GM12878 (cell line): ENCODE data around the gene SEMA3G. TPM values are rescaled to one million over a fixed set of nuclear protein-coding genes. Genes with fewer than 3 reads are reported as not detected.

ENCODE experiments used
- ATAC-seq: fragments of 200-7000 bp; cut with Tn5 transposase; 3 replicates; pipeline ENCODE4 v1.9.1; 2020; ENCODE audit warnings: mild to moderate bottlenecking, moderate library complexity
- BruUV-seq: library from RNA; stranded (reverse); fragments of 400-500 nt; replicated peaks from 2 replicates; lab custom pipeline; 2021; lab: Mats Ljungman, UMichigan
- CTCF ChIA-PET: fragments of 300-600 bp; sonication (Branson Sonifier 250); formaldehyde crosslinking; extraction: SDS; loops from one replicate; lab custom pipeline; 2021; ENCODE audit warnings: inconsistent platforms; lab: Yijun Ruan, JAX
- POLR2A ChIA-PET: fragments of 350-600 bp; formaldehyde crosslinking; extraction: SDS; loops from one replicate; lab custom pipeline; 2021; ENCODE audit warnings: inconsistent platforms; lab: Charles Lee
- RAD21 ChIA-PET: fragments of 300-600 bp; sonication (Branson Sonifier 250); formaldehyde crosslinking; loops from one replicate; lab custom pipeline; 2023; ENCODE audit warnings: antibody characterized with exemption; ENCODE audit not compliant: unreplicated experiment; lab: Charles Lee
- SMC1A ChIA-PET: fragments of 300-600 bp; sonication (Branson Sonifier 250); formaldehyde crosslinking; loops from one replicate; lab custom pipeline; 2023; ENCODE audit not compliant: unreplicated experiment, uncharacterized antibody; lab: Charles Lee
- DNase-seq: peaks from one replicate; pipeline ENCODE4 v3.0.0-alpha.2; 2011; ENCODE audit warnings: low read depth, low spot score
- FAIRE-seq: peaks from 3 replicates; lab custom pipeline; 2011; peaks lifted over from hg19 to GRCh38; lab: Jason Lieb, UNC
- H2AFZ ChIP-seq: 2 replicates; pipeline ENCODE4 v1.6.0; 2011; ENCODE audit warnings: low read depth, low read length, control low read depth; ENCODE audit not compliant: control insufficient read depth
- H3K27ac ChIP-seq: 2 replicates; pipeline ENCODE4 v1.5.1; 2011; ENCODE audit warnings: control low read depth; ENCODE audit not compliant: control insufficient read depth, insufficient read depth
- H3K27me3 ChIP-seq, 2 experiments: replicated peaks in 1 of 2; 2 replicates each; pipeline versions ENCODE4 v1.6.0 to v1.6.1; 2011; ENCODE audit warnings: low read length in 1 of 2; ENCODE audit not compliant: control insufficient read depth in 2 of 2, insufficient read depth in 2 of 2
- H3K36me3 ChIP-seq, 2 experiments: 2 replicates each; pipeline ENCODE4 v1.5.1; 2011; ENCODE audit warnings: low read length in 1 of 2; ENCODE audit not compliant: control insufficient read depth in 2 of 2, insufficient read depth in 2 of 2
- H3K4me1 ChIP-seq: 2 replicates; pipeline ENCODE4 v1.6.1; 2011; ENCODE audit warnings: mild to moderate bottlenecking, low read length, moderate library complexity, mixed read lengths; ENCODE audit not compliant: control insufficient read depth, insufficient read depth
- H3K4me2 ChIP-seq: 2 replicates; pipeline ENCODE4 v1.6.0; 2011; ENCODE audit warnings: control low read depth; ENCODE audit not compliant: control insufficient read depth, insufficient read depth
- H3K4me3 ChIP-seq: fragments of 200-600 bp; sonication (generic); 2 replicates; pipeline ENCODE4 v1.5.1; 2016
- H3K79me2 ChIP-seq: 2 replicates; pipeline ENCODE4 v1.6.0; 2011; ENCODE audit warnings: low read length; ENCODE audit not compliant: control insufficient read depth, insufficient read depth
- H3K9ac ChIP-seq: 2 replicates; pipeline ENCODE4 v1.8.0; 2011; ENCODE audit warnings: low read length, control low read depth, mixed read lengths; ENCODE audit not compliant: control insufficient read depth, insufficient read depth
- H3K9me3 ChIP-seq: replicated peaks from 3 replicates; pipeline ENCODE4 v1.5.1; 2011; ENCODE audit warnings: mild to moderate bottlenecking, low read length; ENCODE audit not compliant: control insufficient read depth, insufficient read depth
- H4K20me1 ChIP-seq: 2 replicates; pipeline ENCODE4 v1.6.0; 2011; ENCODE audit not compliant: control insufficient read depth, insufficient read depth
- BCLAF1 ChIP-seq: fragments of 450-650 bp; IDR thresholded peaks from 2 replicates; pipeline ENCODE4 v1.6.1; 2017; ENCODE audit warnings: antibody characterized with exemption, mild to moderate bottlenecking, moderate library complexity
- BHLHE40 ChIP-seq, 2 experiments: fragments of 450-650 bp in 1 of 2; IDR thresholded peaks; 2 replicates each; pipeline ENCODE4 v1.6.1; 2011 to 2017; ENCODE audit warnings: low read depth in 2 of 2, borderline replicate concordance in 1 of 2, improper control_type of control experiment in 1 of 2, low read length in 1 of 2, mild to moderate bottlenecking in 1 of 2
- EGR1 ChIP-seq, 2 experiments: IDR thresholded peaks; 1 replicate in 1 of 2; 2 replicates in 1 of 2; pipeline ENCODE4 v1.6.1; 2011 to 2012; ENCODE audit warnings: low read depth in 2 of 2, low read length in 2 of 2, borderline replicate concordance in 1 of 2, mild to moderate bottlenecking in 1 of 2, moderate library complexity in 1 of 2
- EP300 ChIP-seq, 2 experiments: fragments of 150-350 bp in 1 of 2; IDR thresholded peaks; 2 replicates each; pipeline ENCODE4 v1.6.1; 2011 to 2012; ENCODE audit warnings: low read depth in 2 of 2, low read length in 2 of 2, borderline replicate concordance in 1 of 2, improper control_type of control experiment in 1 of 2, inconsistent platforms in 1 of 2; ENCODE audit not compliant: control insufficient read depth in 1 of 2
- KAT2A ChIP-seq: conservative IDR thresholded peaks from 2 replicates; pipeline ENCODE4 v1.6.1; 2011; ENCODE audit warnings: low read depth, low read length; ENCODE audit not compliant: control insufficient read depth
- NBN ChIP-seq: fragments of 450-650 bp; IDR thresholded peaks from 2 replicates; pipeline ENCODE4 v1.6.1; 2016
- PAX5 ChIP-seq: IDR thresholded peaks from 2 replicates; pipeline ENCODE4 v1.6.1; 2011; ENCODE audit warnings: low read depth, low read length, borderline replicate concordance
- SIX5 ChIP-seq: IDR thresholded peaks from 2 replicates; pipeline ENCODE4 v1.6.1; 2011; ENCODE audit warnings: mild to moderate bottlenecking, low read depth, low read length, moderate library complexity; ENCODE audit not compliant: severe bottlenecking
- ZNF622 ChIP-seq: fragments of 450-650 bp; IDR thresholded peaks from 2 replicates; pipeline ENCODE4 v1.6.1; 2017; ENCODE audit warnings: mild to moderate bottlenecking, inconsistent platforms
- WGBS: methylation state at CpG from one replicate; pipeline ENCODE4 v1.1.6; 2016; ENCODE audit warnings: low lambda C conversion rate; ENCODE audit not compliant: insufficient replicate concordance, insufficient coverage; ENCODE audit errors: missing lambda C conversion rate; 5-methylcytosine and 5-hydroxymethylcytosine counted together
- in situ Hi-C: fragments of 300-500 bp; cut with MboI; formaldehyde crosslinking; loops from 9 replicates; pipeline ENCODE4 v1.14.3; 2018; ENCODE audit warnings: mixed read lengths
- intact Hi-C: fragments of 100-400 bp; cut with micrococcal nuclease; formaldehyde crosslinking; loops from one replicate; pipeline ENCODE4 v1.14.2; 2022; ENCODE audit not compliant: unreplicated experiment
- polyA plus RNA-seq, 11 experiments: library from polyadenylated mRNA; depleted of rRNA in 4 of 11; unstranded in 6 of 11; stranded (reverse) in 5 of 11; fragments of >200 nt; fragmentation: Nextera tagmentation in 4 of 11; fragmentation: Illumina TruSeq in 1 of 11; extraction: Ambion mirVana in 4 of 11; extraction: Trizol in 1 of 11; gene quantifications; 1 replicate in 1 of 11; 2 replicates in 10 of 11; pipeline versions ENCODE4 v1.2.1 to v1.2.3, GENCODE V29; 2011 to 2016; ENCODE audit warnings: inconsistent platforms in 2 of 11, missing spikeins in 2 of 11, low read depth in 1 of 11
- total RNA-seq, 4 experiments: library from RNA; depleted of rRNA in 3 of 4; stranded (reverse); fragments of >200 nt in 3 of 4; fragmentation: Illumina TruSeq in 1 of 4; extraction: Trizol in 1 of 4; gene quantifications; 2 replicates each; pipeline versions ENCODE4 v1.2.1 to v1.2.3, GENCODE V29; 2013 to 2021
- TF ChIP-seq, protein P1 (sequence below): fragments of 450-650 bp; IDR thresholded peaks from 2 replicates; pipeline ENCODE4 v1.6.1; 2016; ENCODE audit warnings: mild to moderate bottlenecking

The SEMA3G gene
- total and polyA plus RNA-seq, 10 of the 15 experiments (the other 5 are each of a cell fraction or from before 2014, with no cell fraction given): 0.03 to 0.04 TPM; not detected in 8

DNA sequence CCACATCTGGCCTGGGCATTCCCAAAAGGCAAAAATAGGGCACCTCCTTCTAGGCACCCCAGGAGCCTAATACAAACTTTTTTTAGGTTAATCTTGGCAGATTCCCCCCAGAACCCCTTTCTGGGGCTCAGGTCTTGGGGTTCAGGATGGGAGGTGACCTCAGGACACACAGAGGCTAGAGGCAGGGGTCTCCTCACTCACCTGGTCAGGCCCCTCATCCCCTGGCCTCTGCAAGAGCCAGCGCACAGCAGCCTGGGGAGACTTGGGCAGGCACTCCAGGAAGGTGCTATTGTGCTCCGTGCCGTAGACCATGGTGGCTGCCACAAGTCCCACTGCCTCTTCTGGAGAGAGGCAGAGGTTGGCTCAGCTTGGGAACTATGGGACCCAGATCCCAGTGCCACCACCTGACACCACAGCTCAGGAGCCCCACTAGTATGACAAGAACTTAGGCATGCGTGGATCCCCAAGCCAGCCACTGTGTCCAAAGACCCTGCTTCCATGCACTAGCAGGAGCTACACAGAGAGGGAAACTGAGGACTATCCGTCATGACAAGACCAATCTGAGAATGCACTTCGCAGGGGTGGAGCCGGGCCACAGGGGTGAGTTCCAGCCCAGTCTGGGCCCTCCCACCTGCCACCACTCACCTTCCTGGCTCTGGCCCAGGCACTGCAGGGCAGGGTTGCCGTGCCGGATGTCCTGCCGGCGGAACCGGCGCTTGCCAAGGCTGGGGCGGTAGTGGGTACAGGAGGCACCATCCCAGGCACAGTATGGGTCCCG, 7.4 kb downstream of the SEMA3G start:
- intact Hi-C loops: no loop called here
- no peak for TF ChIP-seq PAX5
- TF ChIP-seq NBN: no peak
- TF ChIP-seq, protein P1, sequence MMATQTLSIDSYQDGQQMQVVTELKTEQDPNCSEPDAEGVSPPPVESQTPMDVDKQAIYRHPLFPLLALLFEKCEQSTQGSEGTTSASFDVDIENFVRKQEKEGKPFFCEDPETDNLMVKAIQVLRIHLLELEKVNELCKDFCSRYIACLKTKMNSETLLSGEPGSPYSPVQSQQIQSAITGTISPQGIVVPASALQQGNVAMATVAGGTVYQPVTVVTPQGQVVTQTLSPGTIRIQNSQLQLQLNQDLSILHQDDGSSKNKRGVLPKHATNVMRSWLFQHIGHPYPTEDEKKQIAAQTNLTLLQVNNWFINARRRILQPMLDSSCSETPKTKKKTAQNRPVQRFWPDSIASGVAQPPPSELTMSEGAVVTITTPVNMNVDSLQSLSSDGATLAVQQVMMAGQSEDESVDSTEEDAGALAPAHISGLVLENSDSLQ: no peak

GRCh38 chr3:52436500-52437149, 8.3 kb downstream of the SEMA3G start:
- TF ChIP-seq KAT2A: no peak
- peak in 1 of 2 experiments; percentile 52; a peak in 1 of 4 replicates for TF ChIP-seq BHLHE40 (IDR thresholded peaks at IDR 0.05; ENCODE audit: borderline replicate concordance in 1 of 2, low read depth in 2 of 2, low read length in 1 of 2)
- TF ChIP-seq EGR1 (IDR thresholded peaks at IDR 0.05; ENCODE audit: borderline replicate concordance in 1 of 2, low read depth in 2 of 2, low read length in 2 of 2): no peak
- TF ChIP-seq SIX5: no peak
- no peak for TF ChIP-seq EP300 (IDR thresholded peaks at IDR 0.05; ENCODE audit: borderline replicate concordance in 1 of 2, control insufficient read depth in 1 of 2, low read depth in 2 of 2, low read length in 2 of 2)
- TF ChIP-seq BCLAF1: no peak
- TF ChIP-seq ZNF622: no peak
- Histone ChIP-seq H4K20me1 (no peaks in the 10 kb centered on the region), H3K9ac (no peak overlapping the region), H3K4me2 (no peak overlapping the region), H3K36me3 (no peaks in the 10 kb centered on the region), H3K4me3 (no peak overlapping the region), H3K27ac (no peak overlapping the region), H2AFZ (no peak overlapping the region), H3K9me3 (no peaks in the 10 kb centered on the region), H3K27me3 (no peaks in the 10 kb centered on the region), H3K79me2 (no peaks in the 10 kb centered on the region), H3K4me1 (no peaks in the 10 kb centered on the region)
- SMC1A ChIA-PET: interaction anchor here (1.0 to 1.6 kb wide), 2 partner anchors 11 to 12 kb away, joined by 3 read pairs; no protein-coding TSS in a partner anchor
- RAD21 ChIA-PET: interaction anchor here (1.5 kb wide), 1 partner anchor 10 kb away, joined by 3 read pairs; no protein-coding TSS in a partner anchor
- no TSS peak for BruUV-seq
- WGBS: 47% methylated on average over 13 of the region's 13 CpGs
- in situ Hi-C loops (no loop called here), intact Hi-C loops (no loop called here)
- POLR2A ChIA-PET: no interaction called here
- FAIRE-seq: no peak
- DNase-seq: no peak
- CTCF ChIA-PET: interaction anchor here (0.6 to 4.2 kb wide), 2 partner anchors 10 to 205 kb away, joined by 3 to 35 read pairs; partner anchors contain the start of gene SEMA3G
- ATAC-seq: no peak

More for the DNA sequence above, 7.4 kb downstream of the SEMA3G start:
- Histone ChIP-seq H3K36me3 (no peaks in the 10 kb centered on the region), H3K27ac (no peak overlapping the region), H3K4me1 (no peaks in the 10 kb centered on the region), H3K4me3 (no peak overlapping the region), H3K9me3 (no peaks in the 10 kb centered on the region), H2AFZ (no peak overlapping the region), H3K79me2 (no peaks in the 10 kb centered on the region), H3K27me3 (no peaks in the 10 kb centered on the region), H3K4me2 (no peak overlapping the region), H3K9ac (no peak overlapping the region), H4K20me1 (no peaks in the 10 kb centered on the region)
- no peak for ATAC-seq
- in situ Hi-C loops: no loop called here
- POLR2A ChIA-PET: no interaction called here
- DNase-seq: no peak
- CTCF ChIA-PET: no interaction called here
- no peak for FAIRE-seq
- 58% methylated on average over 15 of the region's 15 CpGs for WGBS
- SMC1A ChIA-PET: interaction anchor here (1.1 kb wide), 1 partner anchor 8 kb away, joined by 3 read pairs; no protein-coding TSS in a partner anchor
- no TSS peak for BruUV-seq
- RAD21 ChIA-PET: no interaction called here
